ENCODE results near the gene PTH1R.
A peak's percentile ranks its signal among the peaks of the same experiment; 100 is the strongest.

Gene PTH1R

DNA sequence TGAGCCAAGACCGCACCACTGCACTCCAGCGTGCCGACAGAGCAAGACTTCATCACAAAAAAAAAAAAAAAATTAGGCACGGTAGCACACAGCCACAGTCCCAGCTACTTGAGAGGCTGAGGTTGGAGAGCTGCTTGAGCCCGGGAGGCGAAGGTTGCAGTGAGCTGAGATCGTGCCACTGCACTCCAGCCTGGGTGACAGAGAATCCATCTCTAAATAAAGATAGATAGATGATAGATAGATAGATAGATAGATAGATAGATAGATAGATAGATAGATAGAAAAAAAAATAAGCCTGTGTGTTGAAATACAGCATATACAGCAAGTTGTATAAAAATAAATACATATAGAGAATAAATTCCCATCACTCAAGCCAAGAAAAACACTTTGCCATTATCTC, 37.3 kb downstream of the PTH1R start:
- no peak for TF ChIP-seq EZH2 (IDR thresholded peaks at IDR 0.05; ENCODE audit: borderline replicate concordance, low read depth, low read length, severe bottlenecking)
- TF ChIP-seq, protein P1, sequence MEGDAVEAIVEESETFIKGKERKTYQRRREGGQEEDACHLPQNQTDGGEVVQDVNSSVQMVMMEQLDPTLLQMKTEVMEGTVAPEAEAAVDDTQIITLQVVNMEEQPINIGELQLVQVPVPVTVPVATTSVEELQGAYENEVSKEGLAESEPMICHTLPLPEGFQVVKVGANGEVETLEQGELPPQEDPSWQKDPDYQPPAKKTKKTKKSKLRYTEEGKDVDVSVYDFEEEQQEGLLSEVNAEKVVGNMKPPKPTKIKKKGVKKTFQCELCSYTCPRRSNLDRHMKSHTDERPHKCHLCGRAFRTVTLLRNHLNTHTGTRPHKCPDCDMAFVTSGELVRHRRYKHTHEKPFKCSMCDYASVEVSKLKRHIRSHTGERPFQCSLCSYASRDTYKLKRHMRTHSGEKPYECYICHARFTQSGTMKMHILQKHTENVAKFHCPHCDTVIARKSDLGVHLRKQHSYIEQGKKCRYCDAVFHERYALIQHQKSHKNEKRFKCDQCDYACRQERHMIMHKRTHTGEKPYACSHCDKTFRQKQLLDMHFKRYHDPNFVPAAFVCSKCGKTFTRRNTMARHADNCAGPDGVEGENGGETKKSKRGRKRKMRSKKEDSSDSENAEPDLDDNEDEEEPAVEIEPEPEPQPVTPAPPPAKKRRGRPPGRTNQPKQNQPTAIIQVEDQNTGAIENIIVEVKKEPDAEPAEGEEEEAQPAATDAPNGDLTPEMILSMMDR (IDR thresholded peaks at IDR 0.05; ENCODE audit: borderline replicate concordance, extremely low read depth, low read length, poor library complexity, severe bottlenecking) = no peak
- Histone ChIP-seq H3K4me1 (ENCODE audit: insufficient read depth, low read length) (no peaks in the 10 kb centered on the region), H3K9ac (ENCODE audit: low read depth, low read length) (no peak overlapping the region), H3K79me2 (ENCODE audit: insufficient read depth, low read length) (no peaks in the 10 kb centered on the region), H3K9me3 (ENCODE audit: insufficient read depth, low read length, severe bottlenecking) (no peaks in the 10 kb centered on the region), H3K27ac (ENCODE audit: low read length) (no peak overlapping the region), H3K36me3 (ENCODE audit: insufficient read depth, low read length) (peaks cover 30% of the 10 kb centered on the region), H3K27me3 (ENCODE audit: insufficient read depth, low read length, poor library complexity) (no peaks in the 10 kb centered on the region), H3K4me3 (ENCODE audit: low read depth in 1 of 2, low read length in 2 of 2) (no peak overlapping the region), H2AFZ (ENCODE audit: low read depth, low read length) (no peak overlapping the region), H3K4me2 (ENCODE audit: insufficient read depth, low read length) (no peak overlapping the region), H4K20me1 (ENCODE audit: insufficient read depth, low read length) (no peaks in the 10 kb centered on the region)
- DNase-seq (no peak), ATAC-seq (ENCODE audit: insufficient read depth, low read depth) (no peak)

DNA sequence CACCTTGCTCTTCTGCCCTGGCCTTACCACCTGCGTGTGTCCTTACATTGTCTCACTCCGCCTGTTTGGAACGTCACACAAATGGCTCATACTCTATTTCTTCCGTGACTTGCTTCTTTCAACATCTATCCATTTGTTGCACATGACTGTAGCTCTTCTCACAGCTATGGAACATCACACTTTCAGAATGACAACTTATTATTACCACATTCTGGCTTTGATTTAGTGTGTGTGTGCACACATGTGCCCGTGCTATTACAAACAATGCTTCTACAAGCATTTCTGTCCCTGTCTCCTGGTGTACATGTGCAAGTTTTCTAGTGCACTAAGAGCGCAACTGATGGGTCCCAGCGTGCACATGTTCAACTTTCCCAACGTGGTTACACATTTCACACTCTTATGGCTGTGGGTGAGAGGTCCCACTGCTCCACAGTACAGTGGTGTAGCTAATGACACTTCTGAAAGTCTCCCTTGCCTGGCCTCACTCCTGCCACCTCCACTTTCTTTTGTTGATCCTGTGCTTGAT, 37.8 kb downstream of the PTH1R start:
- peak; percentile 43; the same call in 2 of the 3 replicates for ATAC-seq (ENCODE audit: insufficient read depth, low read depth)
- H3K4me1 ChIP-seq (ENCODE audit: insufficient read depth, low read length) = no peaks in the 10 kb centered on the region

DNA sequence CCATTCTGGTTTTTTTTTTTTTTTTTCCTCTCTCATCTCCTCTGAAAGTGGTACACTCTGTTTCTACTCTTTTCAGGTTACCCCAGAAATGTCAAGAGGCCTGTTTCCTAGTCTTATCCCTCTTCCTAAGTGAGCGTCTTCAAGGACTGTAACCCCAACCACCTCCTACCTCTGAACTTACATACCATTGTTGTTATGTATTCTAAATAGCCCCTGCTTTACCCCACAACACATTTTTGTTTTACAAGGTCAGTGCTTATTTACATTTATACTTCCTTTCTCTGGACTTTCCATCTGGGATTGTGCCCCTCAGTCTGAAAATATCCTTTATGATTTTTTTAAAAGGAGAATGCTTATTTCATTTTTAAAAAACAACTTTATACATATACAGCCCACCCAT, 38.8 kb downstream of the PTH1R start:
- H3K9ac ChIP-seq (ENCODE audit: low read depth, low read length) = no peak overlapping the region
- no peak for TF ChIP-seq EZH2 (IDR thresholded peaks at IDR 0.05; ENCODE audit: borderline replicate concordance, low read depth, low read length, severe bottlenecking)
- TF ChIP-seq, protein P1 (IDR thresholded peaks at IDR 0.05; ENCODE audit: borderline replicate concordance, extremely low read depth, low read length, poor library complexity, severe bottlenecking) = no peak
- no peaks in the 10 kb centered on the region for H4K20me1 ChIP-seq (ENCODE audit: insufficient read depth, low read length)
- H2AFZ ChIP-seq (ENCODE audit: low read depth, low read length) = no peak overlapping the region
- H3K27ac ChIP-seq (ENCODE audit: low read length) = no peak overlapping the region
- peaks cover 45% of the 10 kb centered on the region for H3K36me3 ChIP-seq (ENCODE audit: insufficient read depth, low read length)
- H3K4me2 ChIP-seq (ENCODE audit: insufficient read depth, low read length) = no peak overlapping the region
- no peaks in the 10 kb centered on the region for H3K9me3 ChIP-seq (ENCODE audit: insufficient read depth, low read length, severe bottlenecking)
- no peak overlapping the region for H3K4me3 ChIP-seq (ENCODE audit: low read depth in 1 of 2, low read length in 2 of 2)
- H3K27me3 ChIP-seq (ENCODE audit: insufficient read depth, low read length, poor library complexity) = no peaks in the 10 kb centered on the region
- ATAC-seq (ENCODE audit: insufficient read depth, low read depth) (no peak), DNase-seq (no peak)
- H3K79me2 ChIP-seq (ENCODE audit: insufficient read depth, low read length) = no peaks in the 10 kb centered on the region
- no peaks in the 10 kb centered on the region for H3K4me1 ChIP-seq (ENCODE audit: insufficient read depth, low read length)

More for the DNA sequence above, 37.8 kb downstream of the PTH1R start:
- Histone ChIP-seq H3K27ac (ENCODE audit: low read length) (no peak overlapping the region), H2AFZ (ENCODE audit: low read depth, low read length) (no peak overlapping the region), H3K79me2 (ENCODE audit: insufficient read depth, low read length) (no peaks in the 10 kb centered on the region), H4K20me1 (ENCODE audit: insufficient read depth, low read length) (no peaks in the 10 kb centered on the region), H3K9me3 (ENCODE audit: insufficient read depth, low read length, severe bottlenecking) (no peaks in the 10 kb centered on the region), H3K36me3 (ENCODE audit: insufficient read depth, low read length) (peaks cover 35% of the 10 kb centered on the region), H3K9ac (ENCODE audit: low read depth, low read length) (no peak overlapping the region), H3K27me3 (ENCODE audit: insufficient read depth, low read length, poor library complexity) (no peaks in the 10 kb centered on the region), H3K4me2 (ENCODE audit: insufficient read depth, low read length) (no peak overlapping the region), H3K4me3 (ENCODE audit: low read depth in 1 of 2, low read length in 2 of 2) (no peak overlapping the region)
- TF ChIP-seq EZH2 (IDR thresholded peaks at IDR 0.05; ENCODE audit: borderline replicate concordance, low read depth, low read length, severe bottlenecking) = no peak
- TF ChIP-seq, protein P1 (IDR thresholded peaks at IDR 0.05; ENCODE audit: borderline replicate concordance, extremely low read depth, low read length, poor library complexity, severe bottlenecking) = no peak
- DNase-seq = no peak
